BLaER1 treated with 17β-estradiol and CSF1 and Interleukin-3, amounts not matched to agents 10 nM and 100 nM (cell line): Measurements from ENCODE around the gene PARD3B.

Experiments
- H3K27ac ChIP-seq, 11 experiments: shearing (Covaris generic); formaldehyde crosslinking; 2 replicates each; pipeline ENCODE4 v1.8.1; 2022
- H3K27me3 ChIP-seq, 11 experiments: shearing (Covaris generic); formaldehyde crosslinking; 2 replicates each; pipeline ENCODE4 v1.8.1; 2022
- H3K36me3 ChIP-seq, 11 experiments: shearing (Covaris generic); formaldehyde crosslinking; 2 replicates each; pipeline ENCODE4 v1.8.1; 2022
- H3K4me1 ChIP-seq, 10 experiments: shearing (Covaris generic); formaldehyde crosslinking; 2 replicates each; pipeline ENCODE4 v1.8.1; 2022
- H3K4me2 ChIP-seq, 11 experiments: shearing (Covaris generic); formaldehyde crosslinking; 2 replicates each; pipeline ENCODE4 v1.8.1; 2022
- H3K4me3 ChIP-seq, 10 experiments: shearing (Covaris generic); formaldehyde crosslinking; 2 replicates each; pipeline ENCODE4 v1.8.1; 2022
- H3K9ac ChIP-seq, 11 experiments: shearing (Covaris generic); formaldehyde crosslinking; 2 replicates each; pipeline ENCODE4 v1.8.1; 2022
- H3K9me3 ChIP-seq, 11 experiments: shearing (Covaris generic); formaldehyde crosslinking; replicated peaks in 1 of 11; 2 replicates each; pipeline ENCODE4 v1.8.1; 2022
- H4K20me1 ChIP-seq, 11 experiments: shearing (Covaris generic); formaldehyde crosslinking; 2 replicates each; pipeline ENCODE4 v1.8.1; 2022
- Cebpa-rat ChIP-seq, 11 experiments: shearing (Covaris generic); IDR thresholded peaks; 2 replicates each; pipeline ENCODE4 v1.8.1; 2022

Gene PARD3B

GRCh38 chr2:205496370-205496769 lies 951.1 kb downstream of the PARD3B start:
- no peak overlapping the region for H3K27ac ChIP-seq
- H3K9me3 ChIP-seq = peaks cover 0 to 5% (median 4%) of the 10 kb centered on the region in 11 experiments; a peak in 12 of 22 replicates
- H3K9ac ChIP-seq = no peak overlapping the region
- no peaks in the 10 kb centered on the region for H3K36me3 ChIP-seq
- H3K4me3 ChIP-seq = no peak overlapping the region
- H3K27me3 ChIP-seq = no peaks in the 10 kb centered on the region
- no peak overlapping the region for H3K4me2 ChIP-seq
- H3K4me1 ChIP-seq = peaks cover 6 to 17% (median 11%) of the 10 kb centered on the region in 10 experiments; a peak in 14 of 20 replicates
- H4K20me1 ChIP-seq = no peaks in the 10 kb centered on the region
- TF ChIP-seq Cebpa-rat (IDR thresholded peaks at IDR 0.05) = no peak

DNA sequence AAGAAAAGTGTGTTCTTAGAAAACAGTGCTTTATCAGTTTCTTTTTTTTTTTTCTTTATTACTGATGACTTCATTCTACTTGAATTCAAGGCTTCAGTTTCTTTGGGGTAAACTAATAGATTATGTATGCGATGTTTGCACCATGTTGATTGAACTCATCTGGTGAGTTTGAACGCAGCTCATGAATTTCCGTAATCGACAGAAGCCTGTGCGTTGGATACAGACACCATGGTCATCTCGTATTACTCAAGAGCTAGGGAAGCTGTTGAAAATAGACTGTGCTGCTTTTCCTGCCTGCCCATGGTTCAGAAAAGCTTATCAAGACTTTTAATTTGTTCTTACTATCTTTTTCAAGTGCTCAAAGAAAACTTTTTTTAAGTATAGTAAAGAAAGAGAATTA lies 951.5 kb downstream of the PARD3B start:
- H4K20me1 ChIP-seq = no peaks in the 10 kb centered on the region
- H3K4me3 ChIP-seq = no peak overlapping the region
- H3K27ac ChIP-seq = no peak overlapping the region
- peaks cover 6 to 17% (median 11%) of the 10 kb centered on the region in 10 experiments; a peak in 14 of 20 replicates for H3K4me1 ChIP-seq
- no peak overlapping the region for H3K9ac ChIP-seq
- no peak overlapping the region for H3K4me2 ChIP-seq
- no peak for TF ChIP-seq Cebpa-rat (IDR thresholded peaks at IDR 0.05)
- no peaks in the 10 kb centered on the region for H3K36me3 ChIP-seq
- H3K9me3 ChIP-seq = peaks cover 0 to under 1% (median 0%) of the 10 kb centered on the region in 11 experiments; a peak in 6 of 22 replicates
- no peaks in the 10 kb centered on the region for H3K27me3 ChIP-seq

GRCh38 chr2:205499006-205499405 lies 953.7 kb downstream of the PARD3B start:
- Histone ChIP-seq H3K4me1 (peaks cover 6 to 17% (median 11%) of the 10 kb centered on the region in 10 experiments; a peak in 14 of 20 replicates), H3K4me3 (no peak overlapping the region), H3K9me3 (no peaks in the 10 kb centered on the region), H3K27me3 (no peaks in the 10 kb centered on the region), H4K20me1 (no peaks in the 10 kb centered on the region), H3K27ac (no peak overlapping the region), H3K4me2 (no peak overlapping the region), H3K9ac (no peak overlapping the region), H3K36me3 (no peaks in the 10 kb centered on the region)
- TF ChIP-seq Cebpa-rat (IDR thresholded peaks at IDR 0.05) = no peak

- no peak overlapping the region for H3K9ac ChIP-seq
Observed at GRCh38 chr2:205500065-205500464, 954.8 kb downstream of the PARD3B start.

GRCh38 chr2:205500951-205501350 lies 955.7 kb downstream of the PARD3B start:
- Histone ChIP-seq H3K4me3 (no peak overlapping the region), H3K4me1 (peaks cover 6 to 17% (median 11%) of the 10 kb centered on the region in 10 experiments; a peak in 14 of 20 replicates), H3K36me3 (no peaks in the 10 kb centered on the region), H3K9ac (no peak overlapping the region), H3K4me2 (peak overlapping the region in 3 of 11 experiments; percentile 15 to 39 (median 34); a peak in 2 of 22 replicates), H3K27ac (no peak overlapping the region), H3K9me3 (no peaks in the 10 kb centered on the region), H3K27me3 (no peaks in the 10 kb centered on the region), H4K20me1 (no peaks in the 10 kb centered on the region)
- TF ChIP-seq Cebpa-rat (IDR thresholded peaks at IDR 0.05) = no peak

More at GRCh38 chr2:205500065-205500464, 954.8 kb downstream of the PARD3B start:
- Histone ChIP-seq H3K4me2 (peak overlapping the region; percentile 15 to 59 (median 36); a peak in 17 of 22 replicates), H3K36me3 (no peaks in the 10 kb centered on the region), H3K4me1 (peaks cover 6 to 17% (median 11%) of the 10 kb centered on the region in 10 experiments; a peak in 14 of 20 replicates), H3K27ac (no peak overlapping the region), H3K9me3 (no peaks in the 10 kb centered on the region), H3K27me3 (no peaks in the 10 kb centered on the region), H4K20me1 (no peaks in the 10 kb centered on the region), H3K4me3 (no peak overlapping the region)
- TF ChIP-seq Cebpa-rat (IDR thresholded peaks at IDR 0.05) = no peak

- H3K27ac ChIP-seq = no peak overlapping the region
- H4K20me1 ChIP-seq = no peaks in the 10 kb centered on the region
- no peak overlapping the region for H3K4me2 ChIP-seq
- no peaks in the 10 kb centered on the region for H3K36me3 ChIP-seq
- H3K9me3 ChIP-seq = no peaks in the 10 kb centered on the region
- H3K4me3 ChIP-seq = no peak overlapping the region
- H3K4me1 ChIP-seq = peaks cover 6 to 17% (median 11%) of the 10 kb centered on the region in 10 experiments; a peak in 14 of 20 replicates
- no peaks in the 10 kb centered on the region for H3K27me3 ChIP-seq
- TF ChIP-seq Cebpa-rat (IDR thresholded peaks at IDR 0.05) = no peak
- no peak overlapping the region for H3K9ac ChIP-seq
Observed at GRCh38 chr2:205501826-205502225, 956.6 kb downstream of the PARD3B start.

GRCh38 chr2:205505371-205505770 lies 960.1 kb downstream of the PARD3B start:
- Histone ChIP-seq H4K20me1 (no peaks in the 10 kb centered on the region), H3K36me3 (no peaks in the 10 kb centered on the region), H3K9me3 (no peaks in the 10 kb centered on the region), H3K27ac (no peak overlapping the region), H3K9ac (no peak overlapping the region), H3K4me2 (no peak overlapping the region), H3K4me1 (peaks cover 3 to 6% (median 4%) of the 10 kb centered on the region in 10 experiments; a peak in 10 of 20 replicates), H3K4me3 (no peak overlapping the region), H3K27me3 (no peaks in the 10 kb centered on the region)
- TF ChIP-seq Cebpa-rat (IDR thresholded peaks at IDR 0.05) = no peak

- Histone ChIP-seq H3K27me3 (no peaks in the 10 kb centered on the region), H3K36me3 (no peaks in the 10 kb centered on the region), H3K4me3 (no peak overlapping the region), H4K20me1 (no peaks in the 10 kb centered on the region), H3K9me3 (no peaks in the 10 kb centered on the region), H3K9ac (no peak overlapping the region), H3K4me2 (no peak overlapping the region), H3K4me1 (peaks cover 0 to 4% (median 0%) of the 10 kb centered on the region in 10 experiments; a peak in 1 of 20 replicates), H3K27ac (no peak overlapping the region)
- no peak for TF ChIP-seq Cebpa-rat (IDR thresholded peaks at IDR 0.05)
Observed at GRCh38 chr2:205509655-205510054, 964.4 kb downstream of the PARD3B start.

GRCh38 chr2:205510345-205510744 lies 965.1 kb downstream of the PARD3B start:
- H3K27ac ChIP-seq = no peak overlapping the region
- H3K4me1 ChIP-seq = peaks cover 0 to 4% (median 0%) of the 10 kb centered on the region in 10 experiments; a peak in 1 of 20 replicates
- TF ChIP-seq Cebpa-rat (IDR thresholded peaks at IDR 0.05) = no peak
- H4K20me1 ChIP-seq = no peaks in the 10 kb centered on the region
- H3K4me2 ChIP-seq = no peak overlapping the region
- H3K27me3 ChIP-seq = no peaks in the 10 kb centered on the region
- H3K9ac ChIP-seq = no peak overlapping the region
- 0 out of 22 replicates have a peak, but pooled peaks cover 0 to 5% (median 0%) of the 10 kb centered on the region in 11 experiments for H3K9me3 ChIP-seq
- no peak overlapping the region for H3K4me3 ChIP-seq
- H3K36me3 ChIP-seq = no peaks in the 10 kb centered on the region

GRCh38 chr2:205511221-205511620 lies 965.9 kb downstream of the PARD3B start:
- H3K27ac ChIP-seq = no peak overlapping the region
- H3K4me1 ChIP-seq = peaks cover 0 to 4% (median 0%) of the 10 kb centered on the region in 10 experiments; a peak in 1 of 20 replicates
- H3K27me3 ChIP-seq = no peaks in the 10 kb centered on the region

More at GRCh38 chr2:205511221-205511620, 965.9 kb downstream of the PARD3B start:
- no peak overlapping the region for H3K9ac ChIP-seq
- H3K4me2 ChIP-seq = no peak overlapping the region
- H3K9me3 ChIP-seq = 0 out of 22 replicates have a peak, but pooled peaks cover 0 to 5% (median 0%) of the 10 kb centered on the region in 11 experiments
- H3K36me3 ChIP-seq = no peaks in the 10 kb centered on the region
- H4K20me1 ChIP-seq = no peaks in the 10 kb centered on the region
- no peak overlapping the region for H3K4me3 ChIP-seq
- no peak for TF ChIP-seq Cebpa-rat (IDR thresholded peaks at IDR 0.05)
